Measurements from ENCODE around the gene FUT7. TPM values are rescaled to one million over a fixed set of nuclear protein-coding genes. Genes with fewer than 3 reads are reported as not detected.

FUT7 gene
- total and polyA plus RNA-seq, 2 of the 13 experiments (the other 11 are each of a cell fraction or from before 2014, with no cell fraction given) = 0.05 TPM; not detected in 1

- no peak for TF ChIP-seq RNF2 (conservative IDR thresholded peaks at IDR 0.05; ENCODE audit: low read depth)
- no peak for TF ChIP-seq ZNF10 (CRISPR knock-in tag; IDR thresholded peaks at IDR 0.05; ENCODE audit: borderline replicate concordance, low read depth)
- TF ChIP-seq ATF2 (CRISPR knock-in tag; IDR thresholded peaks at IDR 0.05) = 0 out of 2 replicates have a peak, but pooled peaks have one; percentile 40
- TF ChIP-seq NFKB2 (CRISPR knock-in tag; IDR thresholded peaks at IDR 0.05; ENCODE audit: borderline replicate concordance) = peak; percentile 78; the same call in 1 of the 2 replicates
- no peak for TF ChIP-seq EP300 (IDR thresholded peaks at IDR 0.05; ENCODE audit: low read depth in 2 of 2, low read length in 2 of 2)
- TF ChIP-seq EP300 (CRISPR knock-in tag; IDR thresholded peaks at IDR 0.05; ENCODE audit: borderline replicate concordance) = no peak
- peak; percentile 92 for TF ChIP-seq ZNF772 (CRISPR knock-in tag; IDR thresholded peaks at IDR 0.05)
- no peak for TF ChIP-seq ZNF7 (CRISPR knock-in tag; IDR thresholded peaks at IDR 0.05)
- no peak for TF ChIP-seq CBX2 (IDR thresholded peaks at IDR 0.05; ENCODE audit: low read depth, low read length)
- TF ChIP-seq CBX2 (CRISPR knock-in tag; IDR thresholded peaks at IDR 0.05; ENCODE audit: low read depth) = no peak
- peak; percentile 93; the same call in 1 of the 2 replicates for TF ChIP-seq BRCA1 (CRISPR knock-in tag; IDR thresholded peaks at IDR 0.05)
- peak; percentile 77 for TF ChIP-seq HNF1B (CRISPR knock-in tag; IDR thresholded peaks at IDR 0.05)
- TF ChIP-seq HIVEP1 (CRISPR knock-in tag; IDR thresholded peaks at IDR 0.05) = peak; percentile 35
- peak; percentile 90; the same call in 1 of the 2 replicates for TF ChIP-seq ZBTB44 (CRISPR knock-in tag; IDR thresholded peaks at IDR 0.05)
- peak; percentile 94; the same call in 1 of the 2 replicates for TF ChIP-seq SIN3A (IDR thresholded peaks at IDR 0.05; ENCODE audit: borderline replicate concordance, low read depth, low read length)
- TF ChIP-seq HES4 (CRISPR knock-in tag; IDR thresholded peaks at IDR 0.05; ENCODE audit: borderline replicate concordance) = peak; percentile 66; the same call in 1 of the 2 replicates
- peak; percentile 65; the same call in 1 of the 2 replicates for TF ChIP-seq IRX3 (CRISPR knock-in tag; IDR thresholded peaks at IDR 0.05; ENCODE audit: borderline replicate concordance, low read depth)
- peak; percentile 30; the same call in 1 of the 2 replicates for TF ChIP-seq ZNF619 (CRISPR knock-in tag; IDR thresholded peaks at IDR 0.05)
- TF ChIP-seq ZNF678 (CRISPR knock-in tag; IDR thresholded peaks at IDR 0.05) = 0 out of 2 replicates have a peak, but pooled peaks have one; percentile 24
- TF ChIP-seq CERS6 (CRISPR knock-in tag; IDR thresholded peaks at IDR 0.05) = peak; percentile 88
- no peak for TF ChIP-seq ZNF562 (CRISPR knock-in tag; IDR thresholded peaks at IDR 0.05; ENCODE audit: borderline replicate concordance)
- 0 out of 2 replicates have a peak, but pooled peaks have one; percentile 34 for TF ChIP-seq ZNF770 (CRISPR knock-in tag; IDR thresholded peaks at IDR 0.05)
Measured at GRCh38 chr9:137046088-137046787, 14.3 kb upstream of the FUT7 start, which contains the start of gene NPDC1 (continued).
